ENCODE data around the gene FAM171A1. TPM values are rescaled to one million over a fixed set of nuclear protein-coding genes. Genes with fewer than 3 reads are reported as not detected.

Gene FAM171A1
- polyA plus RNA-seq, 1 of the 3 experiments (the other 2 are of a cell fraction): 26.3 TPM

DNA sequence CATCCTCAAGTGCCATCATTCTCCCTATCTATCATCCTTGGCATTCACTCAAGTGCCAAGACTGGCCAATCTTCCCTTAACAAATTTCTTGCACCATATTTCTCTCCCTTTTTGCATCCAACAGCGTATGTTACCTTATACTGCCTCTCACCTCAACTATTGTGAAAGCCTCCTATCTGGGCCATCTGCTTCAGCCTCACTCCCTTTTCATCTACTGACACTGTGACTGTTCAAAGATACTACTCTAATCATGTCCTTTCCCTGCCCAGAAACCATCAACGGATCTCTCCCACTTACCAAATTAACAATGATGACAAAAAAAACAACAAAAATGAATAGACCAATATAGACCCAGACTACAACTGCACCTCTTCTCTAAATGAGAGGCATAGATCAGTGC, 112.0 kb downstream of the FAM171A1 start:
- no peaks in the 10 kb centered on the region for H3K9me3 ChIP-seq
- H3K9me2 ChIP-seq: no peaks in the 10 kb centered on the region
- no peak for TF ChIP-seq TEAD4 (IDR thresholded peaks at IDR 0.05; ENCODE audit: borderline replicate concordance, insufficient read depth)
- TF ChIP-seq RXRA (IDR thresholded peaks at IDR 0.05; ENCODE audit: borderline replicate concordance, low read depth): no peak
- no peak for TF ChIP-seq EZH2phosphoT487 (IDR thresholded peaks at IDR 0.05; ENCODE audit: borderline replicate concordance, low read depth)
- TF ChIP-seq, protein P1, sequence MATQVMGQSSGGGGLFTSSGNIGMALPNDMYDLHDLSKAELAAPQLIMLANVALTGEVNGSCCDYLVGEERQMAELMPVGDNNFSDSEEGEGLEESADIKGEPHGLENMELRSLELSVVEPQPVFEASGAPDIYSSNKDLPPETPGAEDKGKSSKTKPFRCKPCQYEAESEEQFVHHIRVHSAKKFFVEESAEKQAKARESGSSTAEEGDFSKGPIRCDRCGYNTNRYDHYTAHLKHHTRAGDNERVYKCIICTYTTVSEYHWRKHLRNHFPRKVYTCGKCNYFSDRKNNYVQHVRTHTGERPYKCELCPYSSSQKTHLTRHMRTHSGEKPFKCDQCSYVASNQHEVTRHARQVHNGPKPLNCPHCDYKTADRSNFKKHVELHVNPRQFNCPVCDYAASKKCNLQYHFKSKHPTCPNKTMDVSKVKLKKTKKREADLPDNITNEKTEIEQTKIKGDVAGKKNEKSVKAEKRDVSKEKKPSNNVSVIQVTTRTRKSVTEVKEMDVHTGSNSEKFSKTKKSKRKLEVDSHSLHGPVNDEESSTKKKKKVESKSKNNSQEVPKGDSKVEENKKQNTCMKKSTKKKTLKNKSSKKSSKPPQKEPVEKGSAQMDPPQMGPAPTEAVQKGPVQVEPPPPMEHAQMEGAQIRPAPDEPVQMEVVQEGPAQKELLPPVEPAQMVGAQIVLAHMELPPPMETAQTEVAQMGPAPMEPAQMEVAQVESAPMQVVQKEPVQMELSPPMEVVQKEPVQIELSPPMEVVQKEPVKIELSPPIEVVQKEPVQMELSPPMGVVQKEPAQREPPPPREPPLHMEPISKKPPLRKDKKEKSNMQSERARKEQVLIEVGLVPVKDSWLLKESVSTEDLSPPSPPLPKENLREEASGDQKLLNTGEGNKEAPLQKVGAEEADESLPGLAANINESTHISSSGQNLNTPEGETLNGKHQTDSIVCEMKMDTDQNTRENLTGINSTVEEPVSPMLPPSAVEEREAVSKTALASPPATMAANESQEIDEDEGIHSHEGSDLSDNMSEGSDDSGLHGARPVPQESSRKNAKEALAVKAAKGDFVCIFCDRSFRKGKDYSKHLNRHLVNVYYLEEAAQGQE (IDR thresholded peaks at IDR 0.05; ENCODE audit: low read depth, low read length): no peak
- TF ChIP-seq MXI1 (IDR thresholded peaks at IDR 0.05; ENCODE audit: low read depth, low read length): no peak
- TF ChIP-seq GATA2 (CRISPR knock-in tag; IDR thresholded peaks at IDR 0.05): no peak
- no peak for TF ChIP-seq JUND (IDR thresholded peaks at IDR 0.05)
- TF ChIP-seq SIN3A (IDR thresholded peaks at IDR 0.05; ENCODE audit: borderline replicate concordance, low read depth, low read length): no peak
- TF ChIP-seq, protein P2, sequence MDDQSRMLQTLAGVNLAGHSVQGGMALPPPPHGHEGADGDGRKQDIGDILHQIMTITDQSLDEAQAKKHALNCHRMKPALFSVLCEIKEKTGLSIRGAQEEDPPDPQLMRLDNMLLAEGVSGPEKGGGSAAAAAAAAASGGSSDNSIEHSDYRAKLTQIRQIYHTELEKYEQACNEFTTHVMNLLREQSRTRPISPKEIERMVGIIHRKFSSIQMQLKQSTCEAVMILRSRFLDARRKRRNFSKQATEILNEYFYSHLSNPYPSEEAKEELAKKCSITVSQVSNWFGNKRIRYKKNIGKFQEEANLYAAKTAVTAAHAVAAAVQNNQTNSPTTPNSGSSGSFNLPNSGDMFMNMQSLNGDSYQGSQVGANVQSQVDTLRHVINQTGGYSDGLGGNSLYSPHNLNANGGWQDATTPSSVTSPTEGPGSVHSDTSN (IDR thresholded peaks at IDR 0.05): no peak
- no peak for TF ChIP-seq SMC3 (IDR thresholded peaks at IDR 0.05; ENCODE audit: low read depth, low read length)
- TF ChIP-seq, protein P3, sequence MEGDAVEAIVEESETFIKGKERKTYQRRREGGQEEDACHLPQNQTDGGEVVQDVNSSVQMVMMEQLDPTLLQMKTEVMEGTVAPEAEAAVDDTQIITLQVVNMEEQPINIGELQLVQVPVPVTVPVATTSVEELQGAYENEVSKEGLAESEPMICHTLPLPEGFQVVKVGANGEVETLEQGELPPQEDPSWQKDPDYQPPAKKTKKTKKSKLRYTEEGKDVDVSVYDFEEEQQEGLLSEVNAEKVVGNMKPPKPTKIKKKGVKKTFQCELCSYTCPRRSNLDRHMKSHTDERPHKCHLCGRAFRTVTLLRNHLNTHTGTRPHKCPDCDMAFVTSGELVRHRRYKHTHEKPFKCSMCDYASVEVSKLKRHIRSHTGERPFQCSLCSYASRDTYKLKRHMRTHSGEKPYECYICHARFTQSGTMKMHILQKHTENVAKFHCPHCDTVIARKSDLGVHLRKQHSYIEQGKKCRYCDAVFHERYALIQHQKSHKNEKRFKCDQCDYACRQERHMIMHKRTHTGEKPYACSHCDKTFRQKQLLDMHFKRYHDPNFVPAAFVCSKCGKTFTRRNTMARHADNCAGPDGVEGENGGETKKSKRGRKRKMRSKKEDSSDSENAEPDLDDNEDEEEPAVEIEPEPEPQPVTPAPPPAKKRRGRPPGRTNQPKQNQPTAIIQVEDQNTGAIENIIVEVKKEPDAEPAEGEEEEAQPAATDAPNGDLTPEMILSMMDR (IDR thresholded peaks at IDR 0.05): no peak
- H3K4me1 ChIP-seq (ENCODE audit: control insufficient read depth in 1 of 2, insufficient read depth in 2 of 2, low read depth in 1 of 2, low read length in 1 of 2): no peaks in the 10 kb centered on the region; a peak in 1 of 4 replicates
- no peaks in the 10 kb centered on the region for H3K36me3 ChIP-seq (replicated peaks in 1 of 2; ENCODE audit: control insufficient read depth in 1 of 2, insufficient read depth in 2 of 2, low read length in 1 of 2)
- H3K27ac ChIP-seq (ENCODE audit: low read depth in 2 of 2, low read length in 1 of 2): no peak overlapping the region
- no peak overlapping the region for H3K4me3 ChIP-seq (ENCODE audit: low read depth in 2 of 2, low read length in 1 of 2)
- ChIA-PET POLR2A (no interaction called here), CTCF (interaction anchor here (0.7 to 5.0 kb wide), 3 partner anchors 9 to 111 kb away, joined by 3 to 45 read pairs (median 3); partner anchors contain the start of gene FAM171A1)
- no peaks in the 10 kb centered on the region for H3K79me2 ChIP-seq (ENCODE audit: insufficient read depth)
- DNase-seq: no peak
- H3K27me3 ChIP-seq (ENCODE audit: insufficient read depth): no peaks in the 10 kb centered on the region
- no peaks in the 10 kb centered on the region for H4K20me1 ChIP-seq (ENCODE audit: insufficient read depth)
- no peaks in the 10 kb centered on the region for H3F3A ChIP-seq (replicated peaks; ENCODE audit: insufficient read depth)
- 98% methylated on average over 2 of the region's 2 CpGs for WGBS (ENCODE audit: low lambda C conversion rate)
- no peak overlapping the region for H2AFZ ChIP-seq (ENCODE audit: low read depth)
- H3K4me2 ChIP-seq: no peak overlapping the region
- H3K9ac ChIP-seq: no peak overlapping the region
